Measurements from ENCODE around the gene SIL1.

The SIL1 gene

DNA sequence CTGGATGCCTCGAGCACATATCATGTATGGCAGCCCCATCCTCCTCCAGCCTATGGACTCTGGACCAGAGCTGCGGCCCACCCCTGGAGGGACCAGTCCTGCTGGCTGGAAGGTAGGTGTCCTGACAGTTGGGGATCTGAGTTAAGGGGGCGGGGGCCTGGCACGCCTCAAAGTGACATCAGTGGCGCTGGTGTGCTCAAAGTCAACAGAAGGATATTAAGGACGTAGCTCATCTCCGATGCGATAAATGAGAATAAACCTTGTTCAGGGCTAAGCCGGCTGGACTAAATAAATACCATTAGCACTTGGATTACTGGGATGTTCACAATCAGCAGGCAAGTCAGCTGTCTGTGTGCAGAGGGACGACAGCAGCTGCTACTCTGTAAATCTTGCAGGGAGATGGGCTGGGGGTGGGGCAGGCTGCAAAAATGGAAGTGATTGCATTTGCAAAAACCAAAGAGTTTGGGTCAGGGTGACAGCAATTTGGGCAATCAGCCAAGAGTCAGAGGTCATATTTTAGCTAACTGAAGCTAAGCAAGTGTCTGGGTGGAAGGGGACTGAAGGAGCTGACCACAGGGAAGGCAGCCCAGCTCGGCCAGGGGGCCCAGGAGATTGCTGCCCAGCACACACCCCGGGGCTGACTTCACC lies 243.0 kb downstream of the SIL1 start:
- Histone ChIP-seq H3K4me1 (ENCODE audit: control insufficient read depth in 1 of 2, insufficient read depth in 1 of 2, low read depth in 1 of 2, low read length in 1 of 2) (no peaks in the 10 kb centered on the region), H3K27ac (no peak overlapping the region), H3K9me3 (no peaks in the 10 kb centered on the region), H3K27me3 (no peaks in the 10 kb centered on the region), H3K36me3 (peaks cover 3% of the 10 kb centered on the region), H3K4me3 (ENCODE audit: low read depth in 1 of 2, low read length in 1 of 2) (no peak overlapping the region)
- TF ChIP-seq, protein P1, sequence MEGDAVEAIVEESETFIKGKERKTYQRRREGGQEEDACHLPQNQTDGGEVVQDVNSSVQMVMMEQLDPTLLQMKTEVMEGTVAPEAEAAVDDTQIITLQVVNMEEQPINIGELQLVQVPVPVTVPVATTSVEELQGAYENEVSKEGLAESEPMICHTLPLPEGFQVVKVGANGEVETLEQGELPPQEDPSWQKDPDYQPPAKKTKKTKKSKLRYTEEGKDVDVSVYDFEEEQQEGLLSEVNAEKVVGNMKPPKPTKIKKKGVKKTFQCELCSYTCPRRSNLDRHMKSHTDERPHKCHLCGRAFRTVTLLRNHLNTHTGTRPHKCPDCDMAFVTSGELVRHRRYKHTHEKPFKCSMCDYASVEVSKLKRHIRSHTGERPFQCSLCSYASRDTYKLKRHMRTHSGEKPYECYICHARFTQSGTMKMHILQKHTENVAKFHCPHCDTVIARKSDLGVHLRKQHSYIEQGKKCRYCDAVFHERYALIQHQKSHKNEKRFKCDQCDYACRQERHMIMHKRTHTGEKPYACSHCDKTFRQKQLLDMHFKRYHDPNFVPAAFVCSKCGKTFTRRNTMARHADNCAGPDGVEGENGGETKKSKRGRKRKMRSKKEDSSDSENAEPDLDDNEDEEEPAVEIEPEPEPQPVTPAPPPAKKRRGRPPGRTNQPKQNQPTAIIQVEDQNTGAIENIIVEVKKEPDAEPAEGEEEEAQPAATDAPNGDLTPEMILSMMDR (IDR thresholded peaks at IDR 0.05) = no peak

DNA sequence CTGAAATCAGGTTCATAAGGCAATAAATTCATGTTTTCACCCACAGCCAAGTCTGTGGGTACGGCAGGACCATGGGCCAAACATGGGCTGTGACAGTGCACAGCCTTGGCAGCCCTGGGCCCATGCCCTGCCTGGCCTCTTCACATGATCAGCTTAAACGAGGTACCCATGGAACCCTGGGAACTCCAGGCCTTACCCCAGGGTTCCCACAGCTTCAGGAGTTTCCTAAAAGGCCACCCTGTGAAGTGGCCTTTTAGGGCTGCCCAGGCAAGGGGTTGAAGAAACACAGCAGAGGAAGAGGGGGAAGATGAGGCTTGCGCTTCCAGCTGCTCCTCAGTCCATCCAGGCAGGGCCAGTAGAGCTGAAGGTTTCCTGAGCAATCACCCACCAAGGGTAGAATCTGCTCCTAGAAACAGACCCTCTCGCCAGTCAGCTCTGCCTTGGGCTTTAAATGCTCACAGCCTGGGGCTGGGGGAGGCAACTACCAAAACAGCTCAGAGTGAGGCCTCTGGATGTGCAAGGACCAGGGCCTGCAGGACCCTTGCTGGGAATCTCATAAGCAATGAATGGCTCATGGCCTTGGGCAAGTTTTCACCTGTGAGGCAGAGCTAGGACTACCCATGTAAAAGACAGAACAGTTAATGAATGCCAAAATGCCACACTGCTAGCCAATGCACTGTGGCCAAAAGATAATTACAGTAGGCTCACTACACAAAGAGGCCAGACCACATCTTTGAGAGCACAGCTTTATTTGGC lies 243.7 kb downstream of the SIL1 start:
- Histone ChIP-seq H3K4me1 (ENCODE audit: control insufficient read depth in 1 of 2, insufficient read depth in 1 of 2, low read depth in 1 of 2, low read length in 1 of 2) (no peaks in the 10 kb centered on the region), H3K36me3 (peaks cover 7% of the 10 kb centered on the region), H3K27me3 (no peaks in the 10 kb centered on the region), H3K9me3 (no peaks in the 10 kb centered on the region), H3K27ac (no peak overlapping the region), H3K4me3 (ENCODE audit: low read depth in 1 of 2, low read length in 1 of 2) (no peak overlapping the region)
- TF ChIP-seq, protein P1 (IDR thresholded peaks at IDR 0.05) = no peak

DNA sequence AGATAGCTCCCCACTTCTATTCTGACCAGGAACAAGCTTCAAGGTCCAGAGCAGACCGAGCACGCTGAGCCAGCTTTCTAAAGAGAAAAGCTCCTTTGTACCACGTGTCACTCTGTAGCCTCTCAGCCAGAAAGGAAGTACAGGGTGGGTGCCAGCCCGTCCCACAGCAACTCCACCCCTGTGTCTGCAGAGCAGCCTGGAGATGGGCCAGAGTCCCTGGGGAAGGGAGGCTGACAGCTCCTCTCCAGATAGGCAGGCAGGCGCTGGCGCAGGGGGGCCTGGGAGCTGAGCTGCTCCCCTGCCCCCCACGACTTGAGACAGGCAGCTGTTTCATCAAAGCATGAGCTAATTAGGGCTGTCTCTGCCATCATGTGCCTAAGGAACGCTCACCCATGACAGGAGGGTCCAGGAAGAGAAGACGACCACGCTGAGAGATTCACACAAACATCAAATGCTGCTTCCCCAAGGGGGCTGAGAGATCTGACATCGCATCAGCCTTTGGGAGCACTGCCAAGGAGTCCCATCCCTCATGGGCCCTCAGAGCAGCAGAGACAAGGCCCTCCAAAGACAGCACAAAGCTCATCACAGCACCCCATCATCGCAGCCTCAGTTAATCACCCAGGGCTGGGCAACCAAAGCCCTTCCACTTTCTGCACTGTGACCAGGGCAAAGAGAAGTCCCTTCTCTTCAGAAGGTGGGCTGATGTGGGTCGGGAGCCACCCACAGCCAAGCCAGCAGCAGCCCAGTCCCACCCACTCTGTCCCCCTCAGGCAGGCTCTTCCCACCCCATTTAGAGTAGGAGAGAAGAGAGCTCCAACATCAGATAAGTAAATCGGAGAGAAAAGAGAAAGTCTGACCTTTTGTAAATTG lies 244.5 kb downstream of the SIL1 start:
- Histone ChIP-seq H3K4me3 (ENCODE audit: low read depth in 1 of 2, low read length in 1 of 2) (no peak overlapping the region), H3K36me3 (peaks cover 16% of the 10 kb centered on the region), H3K4me1 (ENCODE audit: control insufficient read depth in 1 of 2, insufficient read depth in 1 of 2, low read depth in 1 of 2, low read length in 1 of 2) (no peaks in the 10 kb centered on the region), H3K27me3 (no peaks in the 10 kb centered on the region), H3K9me3 (no peaks in the 10 kb centered on the region), H3K27ac (no peak overlapping the region)
- TF ChIP-seq, protein P1 (IDR thresholded peaks at IDR 0.05) = no peak

DNA sequence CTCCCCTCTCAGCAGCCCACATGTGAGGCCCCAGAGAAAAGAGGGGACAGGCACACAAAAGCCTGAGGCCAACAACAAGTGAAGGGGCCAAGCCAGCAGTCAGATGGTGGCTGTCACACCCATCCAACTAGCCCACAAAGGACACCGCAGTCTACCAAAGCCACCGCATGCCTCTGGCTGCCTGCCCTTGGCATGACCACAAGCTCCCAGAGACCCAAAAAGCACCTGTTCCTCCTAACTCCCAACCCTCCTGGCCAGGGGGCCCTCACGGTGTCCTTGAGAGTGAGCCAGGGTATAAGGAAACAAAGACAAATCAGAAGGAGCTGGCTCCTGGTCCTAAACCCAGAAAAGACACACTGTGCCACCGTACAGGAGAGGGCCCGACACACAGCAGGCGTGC lies 245.2 kb downstream of the SIL1 start:
- no peaks in the 10 kb centered on the region for H3K9me3 ChIP-seq
- H3K27me3 ChIP-seq = no peaks in the 10 kb centered on the region
- no peak overlapping the region for H3K4me3 ChIP-seq (ENCODE audit: low read depth in 1 of 2, low read length in 1 of 2)
- H3K36me3 ChIP-seq = peaks cover 21% of the 10 kb centered on the region
- H3K4me1 ChIP-seq (ENCODE audit: control insufficient read depth in 1 of 2, insufficient read depth in 1 of 2, low read depth in 1 of 2, low read length in 1 of 2) = no peaks in the 10 kb centered on the region
- H3K27ac ChIP-seq = no peak overlapping the region
- TF ChIP-seq, protein P1 (IDR thresholded peaks at IDR 0.05) = no peak

DNA sequence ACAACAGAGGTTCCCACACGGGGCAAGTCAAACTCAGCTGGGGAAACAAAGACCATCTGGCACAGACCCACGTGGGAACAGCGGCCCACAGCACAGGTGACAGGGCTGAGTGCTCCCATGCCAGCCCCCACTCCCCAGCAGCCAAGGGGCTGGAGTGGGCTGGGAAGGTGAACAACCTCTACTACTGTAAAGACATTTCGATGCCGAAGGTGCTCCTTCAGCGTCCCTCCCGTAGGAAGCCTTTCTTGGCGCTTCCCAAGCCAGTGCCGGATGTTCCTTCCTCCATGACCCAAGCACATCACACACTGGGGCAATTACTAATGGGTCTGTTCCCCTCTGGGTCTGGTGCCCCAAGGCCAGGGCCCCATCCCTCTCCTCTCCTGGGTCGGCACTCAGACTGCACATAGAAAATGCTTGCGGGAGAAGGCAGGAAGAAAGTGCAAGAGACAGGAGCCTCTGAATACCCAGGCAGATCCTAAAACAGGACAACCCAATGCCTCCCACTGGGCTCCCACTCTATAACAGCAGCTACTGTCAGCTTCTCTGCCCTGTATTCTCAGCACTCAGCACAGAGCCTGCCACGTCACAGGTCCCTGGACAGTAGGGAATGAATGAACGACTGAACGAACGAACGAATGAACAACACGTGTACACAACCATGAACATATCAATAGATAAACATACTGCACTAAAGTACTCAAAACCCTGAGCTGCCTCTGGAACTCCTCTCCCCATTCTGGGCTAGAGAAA lies 246.0 kb downstream of the SIL1 start:
- TF ChIP-seq, protein P1 (IDR thresholded peaks at IDR 0.05) = no peak
- Histone ChIP-seq H3K4me1 (ENCODE audit: control insufficient read depth in 1 of 2, insufficient read depth in 1 of 2, low read depth in 1 of 2, low read length in 1 of 2) (no peaks in the 10 kb centered on the region), H3K27me3 (no peaks in the 10 kb centered on the region), H3K27ac (no peak overlapping the region), H3K36me3 (peaks cover 29% of the 10 kb centered on the region), H3K9me3 (no peaks in the 10 kb centered on the region), H3K4me3 (ENCODE audit: low read depth in 1 of 2, low read length in 1 of 2) (no peak overlapping the region)

Measured in neutrophil (primary cell).